ENCODE data around the gene KRT24. TPM values are rescaled to one million over a fixed set of nuclear protein-coding genes. Genes with fewer than 3 reads are reported as not detected.
"Not testable (repeated sequence)": the region's sequence is repeated elsewhere in the genome, so short reads cannot be mapped to it uniquely, and the experiment has no call there.

The KRT24 gene
- under 1 TPM in 3 of 4 donors, not detected in 1; 0.17 to 0.52 (median 0.42) TPM for total RNA-seq

DNA sequence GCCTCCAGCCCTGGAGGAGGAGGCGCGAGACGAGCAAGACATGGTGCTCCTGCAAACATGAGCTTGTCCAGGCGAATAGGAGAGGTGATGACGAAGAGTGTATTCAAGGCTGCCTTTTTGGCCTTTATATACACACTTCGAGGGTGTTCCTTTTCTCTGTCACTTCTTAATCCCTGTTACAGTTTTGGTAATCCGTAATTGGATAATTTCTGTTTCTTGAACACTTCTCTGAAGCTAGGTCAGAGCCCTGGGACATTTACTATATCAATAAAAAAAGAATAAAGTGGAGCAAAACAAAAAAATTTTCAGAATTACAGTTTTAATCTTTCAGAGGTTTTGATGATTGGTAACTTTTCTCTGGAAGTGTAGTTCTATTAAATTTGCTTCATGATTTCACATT, at the start of gene KRT24:
Gene KRT24, minus strand, starts transcription at position 101 of the 400 bp plus-strand sequence. Its CDS starts 59 bp downstream, at position 42.
- peaks cover 0 to 7% (median 2%) of the 10 kb centered on the region in 4 donors for H3K4me1 ChIP-seq
- intact Hi-C loops (cut with DNase I): no loop called here
- no peak within 1 kb of the TSS for H3K4me3 ChIP-seq
- no peak within 1 kb of the TSS for H3K27ac ChIP-seq (replicated peaks in 1 of 4)
- no peaks in the 10 kb centered on the region for H3K9me3 ChIP-seq
- H3K36me3 ChIP-seq: no peaks in the 10 kb centered on the region
- DNase-seq (ENCODE audit: extremely low spot score): no peak
- peaks cover 0 to 31% (median 0%) of the 10 kb centered on the region in 4 donors for H3K27me3 ChIP-seq
- TF ChIP-seq EP300 (IDR thresholded peaks at IDR 0.05) (no peak), POLR2AphosphoS5 (IDR thresholded peaks at IDR 0.05) (no peak), CTCF (IDR thresholded peaks at IDR 0.05) (no peak), POLR2A (IDR thresholded peaks at IDR 0.05; ENCODE audit: low read depth) (no peak)
- 44% methylated on average over 7 of the region's 7 CpGs for WGBS

- intact Hi-C loops (cut with DNase I): no loop called here
- no peak for DNase-seq (ENCODE audit: extremely low spot score)
- WGBS: 65% methylated on average over 8 of the region's 14 CpGs
- Histone ChIP-seq H3K36me3 (no peaks in the 10 kb centered on the region), H3K9me3 (no peaks in the 10 kb centered on the region), H3K4me1 (no peaks in the 10 kb centered on the region), H3K27ac (replicated peaks in 1 of 4) (no peak overlapping the region), H3K27me3 (peaks cover 0 to 26% (median 4%) of the 10 kb centered on the region in 4 donors), H3K4me3 (no peak overlapping the region)
- TF ChIP-seq EP300 (IDR thresholded peaks at IDR 0.05) (no peak), POLR2AphosphoS5 (IDR thresholded peaks at IDR 0.05) (no peak), CTCF (IDR thresholded peaks at IDR 0.05) (no peak)
These were observed 47.5 kb upstream of the KRT24 start for GRCh38 chr17:40751065-40751464.

- TF ChIP-seq CTCF (IDR thresholded peaks at IDR 0.05) (no peak), EP300 (IDR thresholded peaks at IDR 0.05) (no peak), POLR2AphosphoS5 (IDR thresholded peaks at IDR 0.05) (no peak), POLR2A (IDR thresholded peaks at IDR 0.05; ENCODE audit: low read depth) (no peak)
- H3K36me3 ChIP-seq: no peaks in the 10 kb centered on the region
- intact Hi-C loops (cut with DNase I): no loop called here
- H3K4me3 ChIP-seq: no peak overlapping the region
- H3K27ac ChIP-seq (replicated peaks in 1 of 4): no peak overlapping the region
- DNase-seq (ENCODE audit: extremely low spot score): no peak
- H3K9me3 ChIP-seq: no peaks in the 10 kb centered on the region
- H3K27me3 ChIP-seq: peaks cover 0 to 26% (median 4%) of the 10 kb centered on the region in 4 donors
- no peaks in the 10 kb centered on the region for H3K4me1 ChIP-seq
- 63% methylated on average over 6 of the region's 6 CpGs for WGBS
These were observed 46.8 kb upstream of the KRT24 start for GRCh38 chr17:40750391-40750790.

DNA sequence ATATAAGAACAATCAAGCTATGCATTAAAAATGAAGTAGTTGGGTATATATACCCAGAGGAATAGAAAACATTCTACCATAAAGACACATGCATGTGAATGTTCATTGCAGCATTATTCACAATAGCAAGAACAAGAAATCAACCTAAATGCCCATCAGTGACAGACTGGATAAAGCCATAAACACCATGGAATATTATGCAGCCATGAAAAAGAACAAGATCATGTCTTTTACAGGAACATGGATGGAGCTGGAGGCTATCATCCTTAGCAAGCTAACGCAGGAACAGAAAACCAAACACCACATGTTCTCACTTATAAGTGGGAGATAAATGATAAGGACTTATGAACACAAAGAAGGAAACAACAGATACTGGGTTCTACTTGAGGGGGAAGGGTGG, 45.1 kb upstream of the KRT24 start:
- H3K4me1 ChIP-seq; H3K27ac ChIP-seq (replicated peaks in 1 of 4); intact Hi-C loops (cut with DNase I); H3K36me3 ChIP-seq; H3K4me3 ChIP-seq; H3K9me3 ChIP-seq; DNase-seq (ENCODE audit: extremely low spot score): not testable (repeated sequence)
- WGBS: 75% methylated on average over 1 of the region's 1 CpG
- H3K27me3 ChIP-seq: peaks cover 0 to 29% (median 5%) of the 10 kb centered on the region in 4 donors

DNA sequence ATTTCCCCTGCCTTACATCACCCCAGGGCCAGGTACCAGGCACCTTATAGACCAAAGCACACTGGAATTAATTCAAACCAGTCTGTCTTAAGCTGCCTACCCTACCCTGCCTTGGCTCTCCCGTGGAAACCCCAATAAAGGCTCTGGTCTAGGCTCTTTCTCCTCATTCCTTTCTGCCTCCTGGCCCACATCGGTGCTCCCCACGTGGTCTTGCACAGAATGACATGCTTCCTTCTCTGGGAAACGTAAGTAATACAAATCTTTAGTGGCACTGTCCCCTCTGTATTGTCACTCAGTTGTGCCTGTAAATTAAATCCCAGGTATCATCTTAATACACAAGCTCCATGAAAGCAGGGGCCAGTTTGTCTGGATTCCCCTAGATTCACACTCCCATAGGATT, 35.0 kb upstream of the KRT24 start:
- no peak for DNase-seq (ENCODE audit: extremely low spot score)
- 64% methylated on average over 4 of the region's 4 CpGs for WGBS
- H3K27ac ChIP-seq (replicated peaks in 1 of 4): no peak overlapping the region
- peaks cover 0 to 29% (median 0%) of the 10 kb centered on the region in 4 donors for H3K27me3 ChIP-seq
- intact Hi-C loops (cut with DNase I): no loop called here
- H3K9me3 ChIP-seq: peaks cover 0 to 16% (median 9%) of the 10 kb centered on the region in 4 donors
- no peak overlapping the region for H3K4me3 ChIP-seq
- no peaks in the 10 kb centered on the region for H3K36me3 ChIP-seq
- H3K4me1 ChIP-seq: no peaks in the 10 kb centered on the region
- TF ChIP-seq CTCF (IDR thresholded peaks at IDR 0.05): no peak
- no peak for TF ChIP-seq EP300 (IDR thresholded peaks at IDR 0.05)
- TF ChIP-seq POLR2AphosphoS5 (IDR thresholded peaks at IDR 0.05): no peak

Measured in esophagus muscularis mucosa (tissue), 4 donors.